ENCODE measurements around the gene CDON.

Gene CDON

DNA sequence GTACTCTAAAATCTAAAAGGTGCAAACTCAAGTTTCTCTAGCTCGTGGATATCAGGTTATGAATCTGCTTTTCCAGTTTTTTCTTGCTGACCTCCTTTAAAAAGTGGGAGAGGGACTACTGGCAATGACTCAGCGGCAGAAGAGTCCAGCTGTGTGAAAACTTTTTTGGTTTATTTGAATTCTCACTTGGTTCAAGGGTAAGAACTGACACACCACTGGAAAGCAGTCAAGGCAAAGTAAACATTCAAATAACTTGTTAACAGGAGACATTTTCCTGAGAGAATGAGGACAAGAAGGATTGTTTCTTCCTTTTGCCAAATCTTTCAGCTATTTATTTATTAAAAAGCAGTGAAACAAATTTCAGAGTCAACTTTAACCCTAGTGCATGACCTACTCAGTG lies 36.1 kb downstream of the CDON start:
- H2BK120ac ChIP-seq (ENCODE audit: low read depth, low read length): no peak overlapping the region
- no peak overlapping the region for H3K9ac ChIP-seq (ENCODE audit: low read depth, low read length, poor library complexity)
- no peaks in the 10 kb centered on the region for H3K79me1 ChIP-seq (ENCODE audit: low read depth, low read length)
- H2BK5ac ChIP-seq (ENCODE audit: low read length): no peak overlapping the region
- H2AK5ac ChIP-seq (ENCODE audit: low read depth, low read length): no peak overlapping the region
- peaks cover 0 to 1% of the 10 kb centered on the region in 2 donors for H3K36me3 ChIP-seq (replicated peaks in 1 of 2; ENCODE audit: control insufficient read depth in 2 of 2, insufficient read depth in 2 of 2, low read length in 2 of 2)
- no peak overlapping the region for H2BK12ac ChIP-seq (ENCODE audit: low read length)
- H3K23ac ChIP-seq (ENCODE audit: low read depth, low read length, poor library complexity): no peak overlapping the region
- no peak overlapping the region for H3K4ac ChIP-seq (ENCODE audit: low read length)
- no peak overlapping the region for H2BK15ac ChIP-seq (ENCODE audit: low read length)
- H3K27ac ChIP-seq (replicated peaks; ENCODE audit: low read length): no peak overlapping the region
- H3K4me3 ChIP-seq (ENCODE audit: low read length in 2 of 2): no peak overlapping the region
- H2AFZ ChIP-seq (ENCODE audit: low read length): no peak overlapping the region
- H3K27me3 ChIP-seq (ENCODE audit: control insufficient read depth in 3 of 3, insufficient read depth in 3 of 3, low read depth in 1 of 3, low read length in 3 of 3): no peaks in the 10 kb centered on the region
- no peak overlapping the region for H4K91ac ChIP-seq (ENCODE audit: low read depth, low read length, poor library complexity)
- DNase-seq (ENCODE audit: low spot score): no peak
- peaks cover 0 to 2% of the 10 kb centered on the region in 2 donors for H3K4me1 ChIP-seq (ENCODE audit: control insufficient read depth in 2 of 2, insufficient read depth in 1 of 2, low read depth in 1 of 2, low read length in 2 of 2)
- no peaks in the 10 kb centered on the region for H3K9me3 ChIP-seq (replicated peaks in 1 of 2; ENCODE audit: control insufficient read depth in 2 of 2, insufficient read depth in 1 of 2, low read depth in 1 of 2, low read length in 2 of 2)
- no peak overlapping the region for H3K18ac ChIP-seq (ENCODE audit: low read length)
- no peak overlapping the region for H4K8ac ChIP-seq (ENCODE audit: low read depth, low read length)
- H3K14ac ChIP-seq (ENCODE audit: low read length): no peak overlapping the region
- no CpG with 5 or more reads among the region's 2 CpGs for WGBS, 2 donors (ENCODE audit: extremely low coverage in 2 of 2, insufficient read length in 2 of 2, insufficient replicate concordance in 1 of 2)
- no peak overlapping the region for H3K4me2 ChIP-seq (ENCODE audit: insufficient read depth, low read length, poor library complexity, severe bottlenecking)

DNA sequence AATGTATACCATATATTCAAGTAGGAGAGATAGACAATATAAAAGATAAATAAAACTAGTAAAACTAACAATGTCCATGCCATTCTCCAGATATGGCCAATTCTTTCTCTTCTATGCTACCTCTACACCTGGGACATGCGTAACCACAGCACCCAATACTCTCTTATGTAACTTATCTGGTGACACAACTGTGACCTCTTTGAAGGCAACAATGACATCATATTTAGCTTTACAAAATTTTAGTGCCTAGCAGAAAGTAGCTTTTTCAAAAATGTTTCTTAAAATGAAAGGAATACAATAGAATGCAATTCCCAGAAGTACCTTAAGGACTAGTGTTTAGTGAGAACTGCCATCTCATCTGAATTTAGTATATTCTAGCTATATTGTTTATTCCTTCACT lies 36.8 kb downstream of the CDON start:
- Histone ChIP-seq H2BK120ac (ENCODE audit: low read depth, low read length) (no peak overlapping the region), H2BK15ac (ENCODE audit: low read length) (no peak overlapping the region), H3K9me3 (replicated peaks in 1 of 2; ENCODE audit: control insufficient read depth in 2 of 2, insufficient read depth in 1 of 2, low read depth in 1 of 2, low read length in 2 of 2) (no peaks in the 10 kb centered on the region), H4K91ac (ENCODE audit: low read depth, low read length, poor library complexity) (no peak overlapping the region), H2BK5ac (ENCODE audit: low read length) (no peak overlapping the region), H3K4me3 (ENCODE audit: low read length in 2 of 2) (no peak overlapping the region), H3K79me1 (ENCODE audit: low read depth, low read length) (no peaks in the 10 kb centered on the region), H3K9ac (ENCODE audit: low read depth, low read length, poor library complexity) (no peak overlapping the region), H3K14ac (ENCODE audit: low read length) (no peak overlapping the region), H3K27ac (replicated peaks; ENCODE audit: low read length) (no peak overlapping the region), H4K8ac (ENCODE audit: low read depth, low read length) (no peak overlapping the region), H3K4me2 (ENCODE audit: insufficient read depth, low read length, poor library complexity, severe bottlenecking) (no peak overlapping the region), H3K18ac (ENCODE audit: low read length) (no peak overlapping the region), H3K36me3 (replicated peaks in 1 of 2; ENCODE audit: control insufficient read depth in 2 of 2, insufficient read depth in 2 of 2, low read length in 2 of 2) (peaks cover 0 to 1% of the 10 kb centered on the region in 2 donors), H3K27me3 (ENCODE audit: control insufficient read depth in 3 of 3, insufficient read depth in 3 of 3, low read depth in 1 of 3, low read length in 3 of 3) (no peaks in the 10 kb centered on the region), H3K23ac (ENCODE audit: low read depth, low read length, poor library complexity) (no peak overlapping the region), H3K4ac (ENCODE audit: low read length) (no peak overlapping the region), H2AK5ac (ENCODE audit: low read depth, low read length) (no peak overlapping the region), H2AFZ (ENCODE audit: low read length) (no peak overlapping the region), H2BK12ac (ENCODE audit: low read length) (no peak overlapping the region), H3K4me1 (ENCODE audit: control insufficient read depth in 2 of 2, insufficient read depth in 1 of 2, low read depth in 1 of 2, low read length in 2 of 2) (peaks cover 1 to 5% of the 10 kb centered on the region in 2 donors)
- no CpG with 5 or more reads among the region's 1 CpG for WGBS, 2 donors (ENCODE audit: extremely low coverage in 2 of 2, insufficient read length in 2 of 2, insufficient replicate concordance in 1 of 2)
- no peak for DNase-seq (ENCODE audit: low spot score)

DNA sequence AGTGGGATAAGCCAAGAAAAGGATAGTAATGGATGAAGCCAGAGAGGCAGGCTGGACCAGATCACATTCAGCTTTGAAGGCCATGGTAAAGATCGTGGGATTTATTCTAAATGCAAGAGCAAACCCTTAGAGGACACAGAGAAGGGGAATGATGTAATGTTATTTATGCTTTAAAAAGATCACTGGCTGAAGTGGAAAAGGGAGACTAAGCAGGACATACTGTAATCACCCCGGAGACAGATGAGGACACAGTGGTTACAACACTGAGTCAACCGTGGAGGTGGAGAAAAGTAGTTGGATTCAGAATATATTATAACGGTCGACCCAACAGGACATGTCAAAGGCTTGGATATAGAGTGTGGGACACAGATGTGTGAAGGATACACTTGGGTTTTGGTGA lies 38.5 kb downstream of the CDON start:
- Histone ChIP-seq H2BK12ac (ENCODE audit: low read length) (no peak overlapping the region), H3K23ac (ENCODE audit: low read depth, low read length, poor library complexity) (no peak overlapping the region), H3K4me2 (ENCODE audit: insufficient read depth, low read length, poor library complexity, severe bottlenecking) (no peak overlapping the region), H3K79me1 (ENCODE audit: low read depth, low read length) (no peaks in the 10 kb centered on the region), H3K27me3 (ENCODE audit: control insufficient read depth in 3 of 3, insufficient read depth in 3 of 3, low read depth in 1 of 3, low read length in 3 of 3) (no peaks in the 10 kb centered on the region), H4K8ac (ENCODE audit: low read depth, low read length) (no peak overlapping the region), H2AK5ac (ENCODE audit: low read depth, low read length) (no peak overlapping the region), H3K4me1 (ENCODE audit: control insufficient read depth in 2 of 2, insufficient read depth in 1 of 2, low read depth in 1 of 2, low read length in 2 of 2) (peaks cover 3 to 19% of the 10 kb centered on the region in 2 donors), H2BK15ac (ENCODE audit: low read length) (no peak overlapping the region), H3K9ac (ENCODE audit: low read depth, low read length, poor library complexity) (no peak overlapping the region), H2AFZ (ENCODE audit: low read length) (no peak overlapping the region), H3K4ac (ENCODE audit: low read length) (no peak overlapping the region), H2BK120ac (ENCODE audit: low read depth, low read length) (no peak overlapping the region), H4K91ac (ENCODE audit: low read depth, low read length, poor library complexity) (no peak overlapping the region), H3K18ac (ENCODE audit: low read length) (no peak overlapping the region), H3K4me3 (ENCODE audit: low read length in 2 of 2) (no peak overlapping the region), H3K27ac (replicated peaks; ENCODE audit: low read length) (no peak overlapping the region), H2BK5ac (ENCODE audit: low read length) (no peak overlapping the region), H3K14ac (ENCODE audit: low read length) (no peak overlapping the region), H3K36me3 (replicated peaks in 1 of 2; ENCODE audit: control insufficient read depth in 2 of 2, insufficient read depth in 2 of 2, low read length in 2 of 2) (peaks cover 5% of the 10 kb centered on the region in 2 donors), H3K9me3 (replicated peaks in 1 of 2; ENCODE audit: control insufficient read depth in 2 of 2, insufficient read depth in 1 of 2, low read depth in 1 of 2, low read length in 2 of 2) (no peaks in the 10 kb centered on the region)
- no CpG with 5 or more reads among the region's 5 CpGs for whole genome bisulfite sequencing, 2 donors (ENCODE audit: extremely low coverage in 2 of 2, insufficient read length in 2 of 2, insufficient replicate concordance in 1 of 2)
- no peak for DNase-seq (ENCODE audit: low spot score)

DNA sequence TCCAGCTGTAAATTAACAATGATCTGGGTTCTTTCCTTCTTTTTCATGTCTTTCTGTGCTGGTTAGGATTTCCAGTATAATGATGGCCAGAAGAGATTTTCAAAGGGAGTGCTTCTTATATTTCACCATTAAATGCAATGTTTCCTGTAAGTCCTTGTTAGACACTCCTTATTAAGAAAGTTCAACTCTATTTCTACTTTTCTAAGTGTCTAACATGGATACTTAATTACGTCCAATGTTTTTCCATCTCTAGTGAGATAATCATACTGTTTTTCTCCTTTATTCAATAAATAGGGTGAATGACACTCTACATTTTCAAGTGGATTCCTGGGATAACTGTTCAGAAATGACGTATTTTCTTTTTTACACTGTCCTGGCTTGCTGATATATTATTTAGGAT lies 49.8 kb downstream of the CDON start:
- no CpG with 5 or more reads among the region's 2 CpGs for WGBS, 2 donors (ENCODE audit: extremely low coverage in 2 of 2, insufficient read length in 2 of 2, insufficient replicate concordance in 1 of 2)
- Histone ChIP-seq H2AK5ac (ENCODE audit: low read depth, low read length) (no peak overlapping the region), H3K4me1 (ENCODE audit: control insufficient read depth in 2 of 2, insufficient read depth in 1 of 2, low read depth in 1 of 2, low read length in 2 of 2) (peaks cover 0 to 10% of the 10 kb centered on the region in 2 donors), H3K18ac (ENCODE audit: low read length) (no peak overlapping the region), H3K36me3 (replicated peaks in 1 of 2; ENCODE audit: control insufficient read depth in 2 of 2, insufficient read depth in 2 of 2, low read length in 2 of 2) (peaks cover 20 to 23% of the 10 kb centered on the region in 2 donors), H3K79me1 (ENCODE audit: low read depth, low read length) (no peaks in the 10 kb centered on the region), H3K4me2 (ENCODE audit: insufficient read depth, low read length, poor library complexity, severe bottlenecking) (no peak overlapping the region), H3K14ac (ENCODE audit: low read length) (no peak overlapping the region), H3K27ac (replicated peaks; ENCODE audit: low read length) (no peak overlapping the region), H3K9me3 (replicated peaks in 1 of 2; ENCODE audit: control insufficient read depth in 2 of 2, insufficient read depth in 1 of 2, low read depth in 1 of 2, low read length in 2 of 2) (no peaks in the 10 kb centered on the region), H3K4me3 (ENCODE audit: low read length in 2 of 2) (no peak overlapping the region), H3K23ac (ENCODE audit: low read depth, low read length, poor library complexity) (no peak overlapping the region), H2BK120ac (ENCODE audit: low read depth, low read length) (no peak overlapping the region), H3K27me3 (ENCODE audit: control insufficient read depth in 3 of 3, insufficient read depth in 3 of 3, low read depth in 1 of 3, low read length in 3 of 3) (no peaks in the 10 kb centered on the region), H3K9ac (ENCODE audit: low read depth, low read length, poor library complexity) (no peak overlapping the region), H2BK5ac (ENCODE audit: low read length) (no peak overlapping the region), H3K4ac (ENCODE audit: low read length) (no peak overlapping the region), H4K8ac (ENCODE audit: low read depth, low read length) (no peak overlapping the region), H2BK15ac (ENCODE audit: low read length) (no peak overlapping the region), H4K91ac (ENCODE audit: low read depth, low read length, poor library complexity) (no peak overlapping the region), H2BK12ac (ENCODE audit: low read length) (no peak overlapping the region), H2AFZ (ENCODE audit: low read length) (no peak overlapping the region)
- no peak for DNase-seq (ENCODE audit: low spot score)

All from neuronal stem cell (in vitro differentiated cells).